ENCODE measurements around the gene MAPKAPK3.
A peak's percentile ranks its signal among the peaks of the same experiment; 100 is the strongest.

Gene MAPKAPK3

GRCh38 chr3:50587373-50587772 is 29.6 kb upstream of the MAPKAPK3 start:
- no peak for DNase-seq (ENCODE audit: low read depth in 2 of 3, low spot score in 1 of 3)

- peak; percentile 85 to 91 (median 86) for DNase-seq (ENCODE audit: low read depth in 2 of 3, low spot score in 1 of 3)
These were observed 28.9 kb upstream of the MAPKAPK3 start for GRCh38 chr3:50587806-50588758.

GRCh38 chr3:50588759-50589433 is 28.1 kb upstream of the MAPKAPK3 start:
- no peak for DNase-seq (ENCODE audit: low read depth in 2 of 3, low spot score in 1 of 3)

- no peak for DNase-seq (ENCODE audit: low read depth in 2 of 3, low spot score in 1 of 3)
These were observed 25.7 kb upstream of the MAPKAPK3 start for GRCh38 chr3:50591196-50591741.

GRCh38 chr3:50592568-50592967 is 24.4 kb upstream of the MAPKAPK3 start:
- DNase-seq (ENCODE audit: low read depth in 2 of 3, low spot score in 1 of 3), result no peak

- no peak for DNase-seq (ENCODE audit: low read depth in 2 of 3, low spot score in 1 of 3)
These were observed 22.6 kb upstream of the MAPKAPK3 start for GRCh38 chr3:50594253-50594785.

GRCh38 chr3:50599115-50599715 is 17.7 kb upstream of the MAPKAPK3 start:
- DNase-seq (ENCODE audit: low read depth in 2 of 3, low spot score in 1 of 3), result no peak

GRCh38 chr3:50599716-50600118 is 17.2 kb upstream of the MAPKAPK3 start:
- no peak for DNase-seq (ENCODE audit: low read depth in 2 of 3, low spot score in 1 of 3)

GRCh38 chr3:50600141-50600753 is 16.7 kb upstream of the MAPKAPK3 start:
- DNase-seq (ENCODE audit: low read depth in 2 of 3, low spot score in 1 of 3), result no peak

- peak; percentile 89 to 94 (median 89) for DNase-seq (ENCODE audit: low read depth in 2 of 3, low spot score in 1 of 3)
These were observed 15.9 kb upstream of the MAPKAPK3 start for GRCh38 chr3:50600841-50601591.

- peak in 1 of 3 donors; percentile 35 for DNase-seq (ENCODE audit: low read depth in 2 of 3, low spot score in 1 of 3)
These were observed 14.3 kb upstream of the MAPKAPK3 start for GRCh38 chr3:50602595-50603191.

- DNase-seq (ENCODE audit: low read depth in 2 of 3, low spot score in 1 of 3), result no peak
These were observed 13.5 kb upstream of the MAPKAPK3 start for GRCh38 chr3:50603261-50604109.

- no peak for DNase-seq (ENCODE audit: low read depth in 2 of 3, low spot score in 1 of 3)
These were observed 12.8 kb upstream of the MAPKAPK3 start for GRCh38 chr3:50604110-50604621.

GRCh38 chr3:50604628-50605588 is 12.0 kb upstream of the MAPKAPK3 start:
- no peak for DNase-seq (ENCODE audit: low read depth in 2 of 3, low spot score in 1 of 3)

- peak in 1 of 3 donors; percentile 32 for DNase-seq (ENCODE audit: low read depth in 2 of 3, low spot score in 1 of 3)
These were observed 11.0 kb upstream of the MAPKAPK3 start for GRCh38 chr3:50605901-50606326.

GRCh38 chr3:50606596-50606995 is 10.4 kb upstream of the MAPKAPK3 start:
- DNase-seq (ENCODE audit: low read depth in 2 of 3, low spot score in 1 of 3), result no peak

All from stimulated activated CD4-positive, alpha-beta T cell treated with anti-CD3 and anti-CD28 coated beads, Interleukin-12 subunit alpha, Interleukin-12 subunit beta, amount 100 ng/mL, for 48 hours (primary cell).